ACHN (cell line): ENCODE results near the gene CDH26.

ENCODE experiments used
- DNase-seq: peaks from one replicate; pipeline ENCODE4 v3.0.0-alpha.2; 2015
- in situ Hi-C: cut with HindIII; loops from 2 replicates; pipeline ENCODE4 v1.10.0; 2017; ENCODE audit warnings: low sequenced_read_pairs, low pct_ligation_motif_present, low pct_unique_long_range_greater_than_20kb

CDH26 gene

DNA sequence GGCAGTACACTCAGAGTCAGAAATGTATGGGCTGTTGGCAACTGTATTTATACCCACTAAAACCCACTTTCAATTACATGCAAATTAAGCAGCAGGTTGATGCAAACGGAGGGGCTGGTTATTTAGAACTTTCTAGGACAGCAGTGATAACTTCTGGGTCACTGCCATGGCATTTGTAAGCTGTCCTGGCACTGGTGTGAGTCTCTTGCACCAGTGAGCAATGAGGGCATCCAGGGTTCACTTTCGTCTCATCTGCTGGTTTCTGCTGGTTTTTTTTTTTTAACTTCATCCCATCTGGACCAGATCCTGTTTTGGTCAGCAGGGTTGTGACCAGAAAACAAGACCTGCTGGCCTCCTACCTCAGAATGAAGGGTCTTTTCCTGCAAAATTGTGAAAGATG lies 49.2 kb downstream of the CDH26 start:
- DNase-seq = no peak
- in situ Hi-C loops = no loop called here

DNA sequence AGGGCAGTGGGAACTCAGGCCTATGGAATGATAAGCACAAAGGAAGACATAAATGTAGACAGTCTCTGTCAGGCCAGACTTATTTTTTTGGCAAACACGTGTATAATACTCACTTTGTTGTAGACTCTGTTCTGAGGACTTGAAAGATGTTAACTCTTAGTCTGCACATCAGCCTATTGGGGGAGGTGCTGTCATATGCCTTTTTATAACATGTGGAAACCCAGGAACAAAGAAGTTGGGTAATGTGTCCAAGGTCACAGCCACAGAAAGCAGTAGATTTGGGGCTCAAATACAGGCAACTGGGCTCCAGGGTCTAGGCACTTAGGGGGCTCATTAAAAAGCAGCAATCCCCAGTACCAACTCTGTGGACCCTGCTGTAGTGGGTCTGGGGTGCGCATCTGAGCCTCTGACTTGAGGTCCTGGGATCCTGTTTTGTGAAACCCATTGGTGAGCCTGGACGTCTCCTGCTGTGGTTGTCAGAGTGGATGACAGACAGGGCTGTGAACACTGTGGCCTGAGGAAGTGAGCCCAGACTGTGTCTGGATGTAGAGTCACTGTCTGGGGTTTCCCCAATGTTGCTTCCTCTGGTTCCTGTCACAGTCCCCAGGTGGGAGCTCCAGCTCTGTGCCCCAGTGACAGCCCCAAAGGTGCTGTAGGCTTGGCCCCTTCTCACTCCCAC lies 50.0 kb downstream of the CDH26 start:
- in situ Hi-C loops = no loop called here

DNA sequence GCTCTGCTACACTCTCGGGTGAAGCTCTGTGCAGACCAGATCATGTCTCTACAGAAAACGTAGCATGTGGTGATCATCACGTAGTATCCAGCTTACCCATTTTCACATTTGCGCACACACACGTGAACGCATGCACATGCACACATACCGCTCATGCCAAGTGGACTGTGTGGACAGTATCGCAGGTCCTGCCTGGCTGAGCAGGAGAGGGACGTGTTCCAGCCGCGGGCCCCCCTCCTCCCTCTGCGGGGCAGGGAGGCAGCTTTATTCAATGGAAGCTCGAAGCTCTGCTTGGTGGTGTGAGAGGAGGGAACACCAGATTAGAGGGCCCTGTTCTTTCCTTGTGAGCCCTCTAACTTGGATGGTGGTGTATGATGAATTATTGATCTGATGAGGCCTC lies 51.1 kb downstream of the CDH26 start:
- in situ Hi-C loops = no loop called here
- DNase-seq = no peak

More for the DNA sequence above, 50.0 kb downstream of the CDH26 start:
- DNase-seq = no peak

DNA sequence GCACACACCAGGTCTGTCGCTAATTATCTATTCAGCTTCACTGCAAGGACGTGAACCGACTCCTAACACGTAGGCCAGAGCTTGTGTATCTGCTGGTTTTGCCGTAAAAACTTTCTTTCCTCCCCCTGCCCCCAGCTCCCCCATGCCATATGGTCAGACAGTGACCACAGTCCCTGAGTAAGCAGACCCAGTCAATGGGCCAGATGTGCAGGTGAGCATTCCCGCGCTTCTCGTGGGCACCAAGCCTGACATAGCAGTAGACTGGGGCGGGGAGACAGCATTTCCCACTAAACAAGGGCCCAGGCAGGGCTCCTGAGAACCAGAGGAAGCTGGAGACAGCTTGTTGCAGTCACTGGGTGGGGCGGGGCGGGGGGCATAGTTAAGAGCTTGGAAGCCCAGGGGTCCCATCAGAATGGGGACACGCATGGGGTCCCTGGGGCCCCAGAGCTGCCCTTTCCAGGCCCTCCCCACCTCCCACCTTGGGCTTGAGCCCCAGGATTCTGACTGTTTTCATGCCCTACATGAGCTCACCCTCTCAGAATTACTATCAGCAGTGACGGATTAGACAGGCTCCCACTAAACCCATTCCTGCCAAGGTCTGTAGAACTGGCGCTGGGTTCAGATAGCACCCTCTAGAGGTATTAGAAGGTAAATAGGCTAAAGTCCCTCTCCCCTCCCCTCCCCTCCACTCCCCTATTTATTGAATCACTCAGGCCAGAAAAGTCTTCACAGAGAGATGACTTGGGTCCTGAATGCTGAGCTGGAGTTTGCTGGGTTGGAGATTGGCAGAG lies 51.8 kb downstream of the CDH26 start:
- DNase-seq = peak; percentile 5
- in situ Hi-C loops = no loop called here

DNA sequence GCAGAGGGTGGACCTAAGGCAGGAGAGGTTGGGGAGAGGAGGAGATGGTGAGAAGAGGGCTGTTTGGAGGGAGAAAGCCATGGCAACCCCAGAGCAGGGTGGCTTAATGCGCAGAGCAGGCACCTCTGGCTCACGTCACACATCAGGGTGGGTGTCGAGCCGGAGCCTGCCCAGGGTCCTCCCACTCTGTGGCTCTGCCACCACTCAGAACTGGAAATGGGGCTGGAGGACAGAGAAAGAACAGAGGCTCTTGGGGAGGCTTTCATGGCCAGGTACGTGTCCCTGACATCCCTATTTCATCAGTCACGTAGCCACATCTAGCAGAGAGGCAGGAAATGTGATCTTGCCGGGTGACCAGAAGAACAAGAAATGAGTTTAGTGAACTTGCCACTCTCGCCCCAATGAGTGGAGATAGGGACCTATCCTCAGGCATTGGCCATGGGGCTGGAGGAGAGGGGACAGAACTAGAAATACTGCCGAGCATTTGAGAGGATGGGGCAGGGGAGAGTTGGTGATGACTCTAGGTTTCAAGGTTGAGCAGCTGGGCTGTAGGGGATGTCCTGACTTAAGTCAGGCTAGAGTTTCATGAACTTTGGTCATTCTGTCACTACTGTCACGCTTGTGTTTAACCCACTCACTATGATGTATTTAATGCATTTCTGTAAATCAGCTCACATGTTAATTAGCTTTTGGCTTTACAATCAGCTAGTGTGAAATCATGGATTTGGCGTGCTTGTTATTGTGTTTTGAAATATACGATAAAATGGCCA lies 52.7 kb downstream of the CDH26 start:
- in situ Hi-C loops = no loop called here
- no peak for DNase-seq

DNA sequence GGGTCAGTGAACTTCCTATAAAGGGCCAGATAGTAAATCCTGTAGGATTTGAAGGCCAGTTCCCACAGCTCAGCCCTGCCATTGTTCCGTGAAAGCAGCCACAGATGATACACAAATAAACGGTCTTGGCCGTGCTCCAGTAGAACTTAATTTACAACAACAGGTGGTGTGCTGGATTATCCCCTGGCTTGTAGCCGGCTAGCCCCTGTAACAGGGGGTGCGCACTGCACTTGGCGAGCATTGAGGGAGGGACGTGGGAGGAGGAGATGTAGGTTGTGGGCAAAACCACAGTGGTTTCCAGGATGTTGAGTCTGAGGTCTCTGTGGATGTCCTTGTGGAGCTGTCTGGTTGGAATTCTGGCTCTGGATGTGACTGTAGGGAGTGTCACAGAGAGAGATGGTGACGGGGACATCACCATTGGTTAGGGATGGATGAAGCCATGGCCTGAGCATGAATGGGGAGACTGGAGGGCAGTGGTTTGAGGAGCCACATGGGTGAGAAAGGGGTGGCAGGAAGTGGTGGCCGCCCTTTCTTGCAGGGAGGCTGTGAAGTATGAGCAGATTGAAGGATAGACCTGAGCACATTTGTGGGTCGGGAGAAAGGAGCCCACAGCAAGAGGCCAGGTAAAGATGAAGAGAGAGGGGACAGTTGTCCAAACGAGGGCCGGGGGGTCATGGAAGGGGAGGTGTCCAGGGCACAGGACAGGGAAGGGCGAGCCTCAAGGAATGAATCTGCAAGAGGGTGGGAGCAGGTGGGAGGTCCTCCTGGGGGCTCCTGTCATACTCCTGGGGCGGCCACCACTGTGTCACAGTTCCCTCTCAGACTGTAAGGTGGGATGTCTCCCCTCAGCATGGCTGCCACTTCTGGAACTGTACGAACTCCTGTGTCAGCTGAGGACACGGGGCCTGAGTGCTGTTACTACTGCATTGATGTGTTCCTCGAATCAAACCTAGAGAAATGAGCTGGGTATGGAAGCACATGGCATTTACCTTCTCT lies 53.6 kb downstream of the CDH26 start:
- in situ Hi-C loops = no loop called here
- DNase-seq = no peak

DNA sequence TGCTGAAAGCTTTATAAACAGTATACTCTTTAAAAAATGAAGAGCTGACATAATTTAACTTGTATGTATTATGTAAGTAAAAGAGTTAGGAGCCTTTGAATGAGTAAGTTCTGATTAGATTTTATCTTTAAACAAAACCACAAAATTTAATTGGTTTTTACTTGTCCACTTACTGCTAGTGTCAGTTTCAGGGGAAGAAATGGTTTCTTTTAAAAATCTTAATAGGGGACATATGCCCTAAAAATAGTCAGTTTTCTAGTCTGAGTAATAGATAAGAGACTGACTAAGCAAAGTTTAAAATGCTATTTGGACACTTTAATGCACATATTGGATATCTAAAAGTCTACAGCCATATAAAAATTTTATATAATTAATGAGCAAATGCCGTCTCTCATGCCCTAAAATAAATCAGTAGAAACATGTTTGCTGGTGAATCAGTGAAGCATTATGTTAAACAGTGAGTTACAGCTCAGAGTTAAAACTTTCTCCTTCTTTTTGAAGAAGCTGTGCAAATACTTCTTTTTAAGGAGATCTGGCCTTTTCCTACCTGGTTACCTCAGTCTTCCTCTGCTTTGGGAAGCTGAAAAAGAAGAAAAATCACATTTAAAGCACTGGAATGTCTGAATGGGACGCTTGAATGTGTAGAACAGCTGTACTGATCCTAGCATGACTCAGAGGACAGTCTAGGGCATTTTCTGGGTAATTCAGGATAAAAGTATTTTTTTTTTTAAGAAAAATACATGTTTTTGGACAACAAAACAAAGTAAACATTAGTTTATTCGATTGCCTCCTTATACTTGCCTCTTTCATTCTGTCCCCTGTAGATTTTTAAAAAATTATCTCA lies 55.3 kb downstream of the CDH26 start:
- in situ Hi-C loops = no loop called here
- DNase-seq = no peak

DNA sequence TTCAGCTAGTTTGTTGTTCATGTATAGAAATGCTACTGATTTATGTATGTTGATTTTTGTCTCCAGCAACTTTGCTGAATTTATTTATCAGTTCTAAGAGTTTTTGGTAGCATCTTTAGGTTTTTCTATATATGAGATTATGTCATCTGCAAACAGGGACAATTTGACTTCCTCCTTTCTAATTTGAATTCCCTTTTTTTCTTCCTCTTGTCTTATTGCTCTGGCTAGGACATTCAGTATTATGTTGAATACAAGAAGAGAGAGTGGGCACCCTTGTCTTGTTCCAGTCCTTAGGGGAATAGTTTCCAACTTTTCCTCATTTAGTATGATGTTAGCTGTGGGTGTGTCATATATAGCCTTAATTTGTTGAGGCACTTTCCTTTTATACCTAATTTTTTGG lies 58.2 kb downstream of the CDH26 start:
- no peak for DNase-seq
- in situ Hi-C loops = no loop called here

DNA sequence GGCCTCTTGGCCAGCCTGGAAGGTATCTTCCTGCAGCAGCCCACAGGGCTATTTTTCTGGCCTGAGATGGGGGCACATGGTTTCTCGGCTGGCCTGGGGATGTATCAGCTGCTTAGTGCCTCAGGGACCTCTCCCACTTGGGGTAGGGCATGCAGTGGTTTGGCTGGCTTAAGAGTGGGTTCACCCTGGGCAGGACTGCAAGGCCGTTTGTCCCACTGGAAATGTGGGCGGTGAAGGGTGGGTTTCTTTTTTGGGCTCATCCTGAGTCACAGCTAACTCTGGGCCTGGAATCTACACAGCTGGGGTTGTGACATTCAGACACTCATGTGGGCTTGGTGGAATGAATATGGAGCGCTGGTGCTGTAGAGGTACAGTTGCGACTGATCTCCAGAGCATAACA lies 62.0 kb downstream of the CDH26 start:
- in situ Hi-C loops = no loop called here
- no peak for DNase-seq

DNA sequence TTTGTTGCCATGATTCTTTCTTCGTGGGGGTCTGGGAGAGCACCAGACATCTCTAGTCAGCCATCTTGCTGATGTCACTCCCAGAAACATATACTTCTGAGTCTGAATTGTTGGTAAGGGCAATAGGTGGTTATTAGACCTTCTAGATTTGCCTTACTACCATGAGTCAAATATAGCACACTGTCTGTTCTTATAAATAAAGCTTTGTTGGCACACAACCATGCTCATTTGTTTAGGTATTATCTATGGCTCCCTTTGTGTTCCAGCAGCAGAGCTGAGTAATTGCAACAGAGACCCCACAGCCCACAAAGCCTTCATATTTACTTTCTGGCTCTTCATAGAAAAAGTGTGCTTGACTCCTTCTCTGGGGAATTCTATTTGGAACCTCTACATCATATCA lies 62.9 kb downstream of the CDH26 start:
- DNase-seq = no peak
- in situ Hi-C loops = no loop called here

DNA sequence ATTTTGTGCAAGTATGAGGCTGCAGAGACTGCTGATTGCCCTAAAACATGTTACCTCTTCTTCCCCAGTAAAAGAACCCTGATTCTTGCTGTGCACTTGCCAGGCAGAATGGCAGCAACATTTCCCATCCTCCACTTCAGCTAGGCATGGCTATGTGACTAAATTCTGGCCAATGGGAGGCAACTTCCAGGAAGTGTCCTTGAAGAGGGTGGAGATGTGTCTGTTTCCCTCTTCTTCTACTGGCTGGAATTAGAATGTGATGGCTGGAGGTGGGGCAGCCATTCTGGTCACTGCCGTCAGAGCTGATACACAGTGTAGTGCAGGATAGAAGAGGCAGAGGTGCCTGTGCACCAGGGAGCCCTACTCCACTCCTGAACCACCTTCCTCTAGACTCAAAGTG lies 64.6 kb downstream of the CDH26 start:
- in situ Hi-C loops = no loop called here
- DNase-seq = no peak

DNA sequence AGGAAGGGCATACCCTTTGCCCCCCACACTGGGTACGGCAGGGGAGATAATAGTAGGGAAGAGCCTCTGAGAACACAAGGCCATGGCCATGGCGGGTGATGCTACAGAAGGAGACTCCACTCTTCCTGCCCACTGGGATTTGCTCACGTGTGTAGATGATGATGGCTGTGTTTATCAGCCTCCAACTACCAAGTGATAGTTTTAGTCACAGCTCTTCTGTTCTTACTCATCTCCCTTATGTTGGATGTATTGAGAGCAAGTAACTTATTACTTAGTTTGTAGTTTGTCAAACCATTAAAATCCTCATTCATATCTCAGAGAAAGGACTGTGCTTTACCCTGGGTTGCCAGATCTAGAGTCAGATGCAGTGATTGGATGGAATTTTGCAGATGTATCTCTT lies 66.0 kb downstream of the CDH26 start:
- in situ Hi-C loops = no loop called here
- no peak for DNase-seq

DNA sequence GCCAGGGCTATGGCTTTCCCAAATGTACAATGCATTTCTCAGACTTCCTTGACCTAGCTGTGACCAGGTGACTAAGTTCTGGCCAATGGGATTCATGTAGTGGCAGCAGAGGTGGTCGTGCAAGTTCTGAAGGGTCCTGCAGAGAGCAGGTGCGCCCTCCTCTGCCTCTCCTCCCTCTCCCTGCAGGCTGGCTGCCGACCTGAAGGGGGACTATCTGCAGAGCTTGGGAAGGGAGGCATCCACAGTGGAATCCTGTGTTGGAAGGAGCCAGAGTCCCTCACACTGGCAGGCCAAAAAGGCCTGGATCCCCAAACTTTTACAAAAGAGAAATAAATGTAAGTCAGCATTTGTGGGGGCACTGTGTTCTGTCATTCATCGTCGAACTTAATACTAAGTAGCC lies 66.6 kb downstream of the CDH26 start:
- in situ Hi-C loops = no loop called here
- DNase-seq = no peak

DNA sequence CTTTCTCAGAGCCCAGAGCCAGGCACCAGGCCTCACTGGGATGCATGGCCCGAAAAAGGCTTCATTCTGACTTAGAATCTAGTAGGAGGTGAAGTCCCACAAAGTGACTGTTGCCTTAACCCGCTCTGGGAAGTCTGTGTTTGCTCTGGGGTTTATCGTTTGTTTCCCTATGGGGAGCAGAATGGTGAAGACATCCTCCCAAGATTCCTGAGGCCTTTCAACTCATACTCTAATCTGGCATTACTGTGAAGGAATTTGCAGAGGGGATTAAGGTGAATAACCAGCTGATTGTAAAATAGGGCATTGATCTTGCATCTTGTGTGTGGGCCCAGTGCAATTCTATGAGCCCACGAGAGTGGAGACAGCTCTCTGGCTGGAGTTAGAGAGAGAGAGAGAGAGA lies 67.8 kb downstream of the CDH26 start:
- DNase-seq = no peak
- in situ Hi-C loops = no loop called here

DNA sequence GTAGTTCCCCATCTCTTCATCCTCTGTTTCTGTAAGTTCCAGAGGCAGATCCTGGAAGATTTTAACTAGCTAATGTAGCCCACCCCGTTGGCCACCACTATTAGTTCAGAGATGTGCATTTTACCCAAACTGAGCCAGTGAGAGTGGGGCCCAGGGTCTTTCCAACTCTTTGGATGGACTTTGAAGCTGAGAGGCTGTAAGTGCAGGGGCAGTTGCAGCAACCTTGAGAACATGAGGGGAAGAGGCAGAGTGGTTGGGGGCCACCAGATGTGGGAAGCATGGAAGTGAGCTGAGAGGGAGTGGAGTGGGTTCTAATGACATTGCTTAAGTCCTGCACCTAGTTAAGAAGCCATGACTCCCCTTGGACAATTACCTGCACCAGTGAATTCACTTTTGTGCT lies 72.2 kb downstream of the CDH26 start:
- no peak for DNase-seq
- in situ Hi-C loops = no loop called here

DNA sequence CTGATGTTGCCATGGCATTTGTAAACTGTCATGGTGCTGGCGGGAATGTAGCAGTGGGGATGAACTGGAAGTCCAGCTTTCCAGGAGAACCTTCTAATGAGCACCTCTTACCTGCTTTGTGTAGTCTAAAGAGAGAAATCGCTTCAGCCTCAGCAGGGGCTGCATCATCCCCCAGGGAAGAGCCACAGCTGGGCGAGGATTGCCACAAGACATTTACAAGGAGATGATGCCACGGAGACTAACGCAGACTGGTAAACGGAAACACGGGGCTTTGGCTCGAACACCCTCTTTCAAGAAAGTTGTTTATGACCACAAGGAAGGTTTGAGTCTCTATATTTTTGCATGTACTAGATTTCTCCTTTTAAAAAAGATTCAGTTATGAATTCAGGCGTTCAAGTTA lies 72.9 kb downstream of the CDH26 start:
- no peak for DNase-seq
- in situ Hi-C loops = no loop called here

DNA sequence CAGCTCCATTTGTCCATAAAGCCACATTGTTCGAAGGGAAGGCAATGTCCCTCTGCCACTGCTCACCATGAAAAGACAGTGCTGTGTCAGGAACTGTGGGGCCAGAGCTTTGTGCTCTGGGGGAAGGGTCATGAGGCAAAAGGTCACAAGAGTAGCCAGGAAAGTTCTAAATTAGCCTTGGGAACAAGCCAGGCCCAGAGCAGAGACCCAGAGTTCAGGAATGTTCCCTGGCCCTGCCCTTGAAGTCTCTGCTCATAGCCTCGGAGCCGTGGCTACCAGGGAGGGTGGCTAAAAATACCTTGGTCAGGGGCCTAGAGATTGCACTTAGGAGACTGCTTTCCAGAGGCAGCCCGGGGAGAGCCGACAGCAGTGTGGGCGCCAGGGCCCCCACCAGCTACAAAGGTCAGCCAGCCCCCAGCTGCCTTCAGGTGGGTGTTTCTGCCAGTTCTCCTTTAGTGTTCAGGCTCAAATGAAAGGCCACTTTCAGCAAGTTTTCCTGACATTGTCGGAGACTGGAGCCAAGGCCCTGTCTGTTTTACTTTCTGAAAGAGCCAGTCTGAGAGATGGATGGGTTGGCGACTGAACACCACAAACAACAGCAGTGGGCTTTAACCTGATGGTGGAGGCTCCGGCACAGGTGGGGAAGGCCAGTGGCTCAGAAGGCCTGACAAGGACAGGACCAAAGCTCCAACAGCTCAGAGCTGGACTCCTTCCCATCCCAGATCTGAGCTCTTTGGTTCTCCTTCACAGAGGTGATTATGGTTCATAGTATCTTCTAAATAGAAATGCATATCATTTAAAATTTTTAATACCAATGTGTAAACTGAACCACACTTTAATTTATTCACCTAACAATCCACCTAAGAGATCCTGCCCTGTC lies 76.2 kb downstream of the CDH26 start:
- DNase-seq = no peak
- in situ Hi-C loops = no loop called here
